ENCODE measurements around the gene CERT1.

CERT1 gene

DNA sequence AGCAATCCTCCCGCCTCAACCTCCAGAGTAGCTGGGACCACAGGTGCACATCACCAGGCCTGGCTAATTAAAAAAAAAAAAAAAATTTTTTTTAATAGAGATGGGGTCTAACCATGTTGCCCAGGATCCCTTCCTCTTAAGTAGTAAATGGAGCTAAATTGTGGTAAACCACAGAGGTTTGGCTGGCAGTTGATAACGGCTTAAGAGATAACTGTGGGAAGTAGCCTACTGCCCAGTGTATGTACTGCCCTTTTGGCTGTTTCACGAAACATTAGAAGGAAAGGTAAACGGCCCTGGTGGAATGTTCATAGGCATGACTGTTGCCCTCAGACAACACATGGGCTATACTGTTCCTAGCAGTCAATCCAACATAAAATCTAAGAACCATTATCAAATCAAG is 130.0 kb downstream of the CERT1 start:
- no peak for DNase-seq

DNA sequence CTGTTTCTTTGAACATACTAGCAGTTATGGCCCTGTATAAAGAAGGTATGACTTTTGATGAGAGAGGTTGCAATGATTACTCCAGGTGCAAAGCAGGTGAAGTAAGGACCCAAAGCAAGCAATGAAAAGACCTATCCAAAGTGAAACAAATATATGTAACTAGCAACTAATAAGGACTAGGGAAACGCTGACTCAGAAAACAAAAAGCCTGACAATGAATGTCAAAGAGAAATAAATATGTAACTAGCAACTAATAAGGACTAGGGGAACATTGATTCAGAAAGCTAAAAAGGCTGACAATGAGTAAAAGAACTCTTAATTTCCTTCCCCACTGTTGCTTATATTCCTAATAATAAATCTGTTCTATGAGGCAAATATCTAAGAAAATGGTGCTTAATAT is 131.3 kb downstream of the CERT1 start:
- DNase-seq = no peak

DNA sequence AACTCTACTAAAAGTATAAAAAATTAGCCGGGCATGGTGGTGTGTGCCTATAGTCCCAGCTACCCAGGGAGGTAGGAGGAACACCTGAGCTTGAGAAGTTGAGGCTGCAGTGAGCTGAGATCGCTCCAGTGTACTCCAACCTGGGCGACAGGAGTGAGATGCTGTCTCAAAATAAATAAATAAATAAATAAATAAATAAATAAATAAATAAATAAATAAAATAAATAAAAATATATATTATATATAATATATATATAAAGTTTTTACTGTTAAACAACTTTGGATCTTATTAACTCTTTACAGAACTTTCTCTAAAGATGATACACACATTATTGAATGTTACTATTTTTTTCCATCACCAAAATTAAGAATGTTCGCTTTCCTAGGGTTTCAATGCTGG is 136.0 kb downstream of the CERT1 start:
- DNase-seq = no peak

DNA sequence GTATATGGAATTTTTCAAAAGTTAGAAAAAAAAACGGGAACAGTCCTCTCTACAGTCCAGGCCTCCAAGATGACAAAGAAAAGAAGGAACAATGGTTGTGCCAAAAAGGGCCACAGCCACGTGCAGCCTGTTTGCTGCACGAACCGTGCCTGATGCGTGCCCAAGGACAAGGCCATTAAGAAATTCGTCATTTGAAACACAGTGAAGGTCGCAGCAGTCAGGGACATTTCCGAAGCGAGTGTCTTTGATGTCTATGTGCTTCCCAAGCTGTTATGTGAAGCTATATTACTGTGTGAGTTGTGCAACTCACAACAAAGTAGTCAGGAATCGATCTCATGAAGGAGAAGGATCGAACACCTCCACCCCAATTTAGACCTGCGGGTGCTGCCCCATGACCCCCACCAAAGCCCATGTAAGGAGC is 137.0 kb downstream of the CERT1 start:
- no peak for DNase-seq

DNA sequence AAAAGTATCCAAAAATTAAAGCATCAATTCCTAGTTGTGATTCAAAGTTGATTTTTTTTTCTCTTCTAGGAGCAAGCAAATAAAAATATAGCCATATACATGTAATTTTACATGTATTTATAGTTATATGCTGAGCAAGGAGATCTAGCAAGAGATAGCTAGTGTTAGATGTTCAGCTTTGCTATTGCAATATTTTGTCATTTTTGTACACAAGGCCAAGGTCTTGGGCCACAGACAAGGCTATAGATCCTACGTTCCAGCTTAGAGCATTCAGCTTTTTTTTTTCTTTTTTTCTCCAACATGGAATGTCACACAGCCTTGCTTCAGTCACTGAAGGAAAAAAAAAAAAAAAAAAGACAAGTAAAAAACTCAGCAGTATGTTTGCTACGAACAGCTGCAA is 137.6 kb downstream of the CERT1 start:
- no peak for DNase-seq

DNA sequence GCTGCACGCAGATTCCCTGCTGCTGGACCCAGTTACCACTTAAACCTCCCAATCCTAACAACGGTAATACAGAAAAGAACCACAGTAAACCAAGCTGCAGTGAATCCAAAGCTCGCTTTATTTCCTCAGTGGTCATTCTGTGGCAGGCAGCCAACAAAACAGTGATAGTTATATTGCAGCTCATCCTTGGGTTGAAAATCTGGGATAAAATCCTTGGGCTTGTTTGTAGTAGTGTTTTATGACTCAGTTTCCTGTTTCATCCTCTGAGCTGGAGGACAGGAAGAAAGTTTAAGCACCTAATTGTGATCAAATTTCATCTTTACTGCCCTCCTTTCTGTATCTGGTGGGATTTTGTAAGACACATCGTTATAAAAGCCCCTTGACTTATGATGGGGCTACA is 143.0 kb downstream of the CERT1 start:
- DNase-seq = no peak

DNA sequence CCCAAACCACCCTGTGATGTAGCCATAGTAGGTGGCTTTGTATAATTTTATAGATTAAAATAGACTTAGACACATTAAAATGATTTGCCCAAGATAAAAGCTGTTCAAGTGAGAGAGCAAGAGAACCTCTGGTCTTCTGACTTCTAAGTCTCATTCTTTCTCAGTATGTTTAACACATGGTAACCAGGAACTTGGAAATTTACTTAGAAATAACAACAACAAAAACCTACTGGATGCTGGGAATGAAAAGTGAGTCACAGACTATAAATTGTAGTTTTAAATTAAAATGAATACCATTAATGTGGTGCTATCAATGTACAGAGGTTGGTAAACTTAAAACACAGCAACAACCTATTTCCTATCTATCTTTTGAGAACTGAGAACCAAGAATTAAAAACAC is 144.0 kb downstream of the CERT1 start:
- DNase-seq = no peak

DNA sequence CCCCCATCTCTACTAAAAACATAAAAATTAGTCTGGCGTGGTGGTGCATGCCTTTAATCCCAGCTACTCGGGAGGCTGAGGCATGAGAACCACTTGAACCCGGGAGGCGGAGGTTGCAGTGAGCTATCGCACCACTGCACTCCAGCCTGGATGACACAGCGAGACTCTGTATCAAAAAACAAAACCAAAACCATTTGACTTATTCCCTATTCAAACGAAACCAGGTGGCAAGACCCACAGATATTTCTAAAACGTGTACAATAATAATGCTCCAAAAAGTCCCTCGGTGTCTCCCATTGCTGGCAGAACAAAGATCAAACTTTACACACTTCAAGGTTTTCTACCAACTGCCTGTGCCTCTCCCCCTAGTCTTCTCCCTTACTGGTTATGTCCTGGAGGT is 144.6 kb downstream of the CERT1 start:
- no peak for DNase-seq

DNA sequence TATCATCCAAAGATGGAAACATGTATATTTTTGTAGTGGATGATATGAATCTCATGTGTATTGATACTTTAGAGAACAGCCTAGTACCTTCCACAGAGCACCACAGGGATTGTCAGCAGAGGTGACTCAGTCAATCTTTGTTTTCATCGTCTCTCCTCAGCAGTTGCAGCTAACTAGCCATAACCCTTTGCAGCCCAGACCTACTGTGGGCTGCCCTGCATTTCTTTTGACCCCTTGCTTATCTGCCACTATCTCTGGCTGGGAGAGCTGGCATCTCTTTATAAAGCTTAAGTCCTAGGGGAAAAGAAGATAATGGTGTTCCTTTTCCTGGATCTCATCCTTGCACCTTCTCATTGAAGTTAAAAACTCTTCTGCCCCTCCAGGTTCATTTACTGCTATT is 145.7 kb downstream of the CERT1 start:
- DNase-seq = no peak

DNA sequence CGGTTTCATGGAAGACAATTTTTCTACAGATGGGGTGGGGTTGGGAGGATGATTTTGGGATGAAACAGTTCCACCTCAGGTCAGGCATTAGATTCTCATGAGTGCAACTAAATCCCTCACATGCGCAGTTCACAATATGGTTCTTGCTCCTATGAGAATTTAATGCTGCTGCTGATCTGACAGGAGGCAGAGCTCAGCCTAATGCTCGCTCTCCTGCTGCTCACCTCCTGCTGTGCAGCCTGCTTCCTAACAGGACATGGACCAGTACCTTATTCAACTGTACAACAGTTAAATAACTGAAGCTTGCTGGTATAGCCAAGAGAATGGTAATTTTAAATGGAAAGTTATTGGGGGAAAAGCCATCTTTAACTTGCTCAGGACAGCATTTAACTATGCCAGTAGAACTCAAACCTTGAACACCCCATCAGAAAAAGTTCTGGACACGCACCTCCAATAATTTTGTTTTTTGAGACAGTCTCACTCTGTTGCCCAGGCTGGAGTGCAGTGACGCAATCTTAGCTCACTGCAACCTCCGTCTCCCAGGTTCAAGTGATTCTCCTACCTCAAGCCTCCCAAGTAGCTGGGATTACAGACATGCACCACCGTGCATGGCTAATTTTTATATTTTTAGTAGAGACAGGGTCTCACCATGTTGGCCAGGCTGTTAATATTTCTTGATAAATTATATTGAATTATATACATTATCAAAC is 146.7 kb downstream of the CERT1 start:
- no peak for DNase-seq

DNA sequence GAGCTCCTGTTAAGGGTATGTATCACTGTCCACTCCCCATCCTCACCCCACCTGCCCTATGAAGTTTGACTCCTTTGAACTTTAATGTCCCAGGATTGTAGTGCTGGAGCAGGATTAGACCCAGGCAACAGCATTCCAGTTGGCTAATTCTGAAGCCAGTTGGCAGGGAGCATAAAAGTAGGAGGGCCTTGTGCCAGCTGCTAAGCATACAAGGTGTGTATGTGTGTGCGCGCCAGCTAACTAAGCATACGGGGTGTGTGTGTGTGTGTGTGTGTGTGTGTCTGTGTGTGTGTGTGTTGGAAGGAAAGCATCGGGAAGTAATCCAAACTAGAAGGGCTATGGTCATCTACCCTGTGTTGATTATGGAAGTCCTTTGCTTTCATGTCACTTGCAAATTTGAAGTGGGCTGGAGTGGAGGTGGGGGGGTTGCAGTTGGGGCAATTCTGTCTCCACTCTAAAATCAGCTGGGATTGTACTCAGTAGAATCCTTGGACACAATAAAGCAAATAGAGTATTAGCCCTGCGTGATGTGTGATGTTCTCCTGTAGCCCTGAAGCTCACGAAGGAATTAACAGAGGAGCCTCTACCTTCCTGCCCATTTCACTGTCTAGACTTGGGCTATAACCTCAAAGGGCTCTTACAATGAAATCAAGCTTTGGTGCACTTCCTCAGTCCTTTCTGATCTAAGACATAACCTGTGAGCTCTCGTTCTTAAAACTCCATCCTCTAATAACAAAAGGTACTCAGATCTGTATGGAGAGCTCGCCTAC is 147.5 kb downstream of the CERT1 start:
- DNase-seq = no peak

DNA sequence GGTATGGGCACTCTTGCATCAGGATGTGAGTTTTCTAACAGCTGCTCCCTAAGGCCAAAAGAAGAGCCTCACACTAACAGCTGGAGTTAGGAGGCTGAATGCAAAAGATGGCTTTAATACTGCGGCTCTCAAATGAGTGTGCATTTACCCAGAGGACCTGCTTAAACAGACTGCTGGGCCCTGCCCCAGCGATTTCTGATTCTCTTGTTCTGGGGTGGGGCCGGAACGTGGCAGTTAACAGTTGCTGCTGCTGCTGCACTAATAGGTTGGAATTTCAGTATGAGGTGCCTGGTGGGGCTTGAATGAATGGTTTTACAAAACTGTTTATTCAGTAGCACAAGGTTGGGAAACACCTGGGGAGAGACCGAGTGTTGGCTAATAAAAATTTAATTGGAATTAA is 148.3 kb downstream of the CERT1 start:
- DNase-seq = no peak

DNA sequence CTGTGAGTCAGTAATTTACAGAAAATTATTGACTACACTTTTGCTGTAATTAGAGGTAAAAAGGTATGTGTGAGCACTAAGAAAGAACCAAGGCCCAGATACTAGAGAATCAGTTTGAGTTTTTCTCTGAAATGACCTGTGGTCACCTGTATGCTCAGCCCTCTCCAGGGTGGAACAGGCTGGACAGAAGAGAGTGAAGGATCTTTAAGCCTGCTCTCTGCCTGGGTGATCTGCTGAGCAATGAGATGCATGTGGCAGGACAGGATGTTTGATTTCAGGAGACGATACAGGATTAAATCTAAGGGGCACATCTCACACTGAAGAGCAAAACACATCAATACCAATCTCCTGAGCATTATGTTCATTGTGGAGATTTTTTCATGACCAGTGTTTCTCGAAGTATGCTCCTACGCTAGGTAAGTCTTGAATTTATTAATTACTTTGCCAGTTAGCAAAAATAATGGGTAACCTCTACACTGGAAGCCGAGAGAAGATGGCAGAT is 148.9 kb downstream of the CERT1 start:
- DNase-seq = no peak

DNA sequence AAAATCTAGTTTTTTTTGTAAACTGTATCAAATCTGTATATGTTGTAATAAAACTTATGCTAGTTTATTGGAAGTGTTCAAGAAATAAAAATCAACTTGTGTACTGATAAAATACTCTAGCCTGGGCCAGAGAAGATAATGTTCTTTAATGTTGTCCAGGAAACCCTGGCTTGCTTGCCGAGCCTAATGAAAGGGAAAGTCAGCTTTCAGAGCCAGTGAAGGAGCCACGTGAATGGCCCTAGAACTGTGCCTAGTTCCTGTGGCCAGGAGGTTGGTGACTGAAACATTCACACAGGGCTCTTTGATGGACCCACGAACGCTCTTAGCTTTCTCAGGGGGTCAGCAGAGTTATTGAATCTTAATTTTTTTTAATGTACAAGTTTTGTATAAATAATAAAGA is 150.1 kb downstream of the CERT1 start:
- no peak for DNase-seq

DNA sequence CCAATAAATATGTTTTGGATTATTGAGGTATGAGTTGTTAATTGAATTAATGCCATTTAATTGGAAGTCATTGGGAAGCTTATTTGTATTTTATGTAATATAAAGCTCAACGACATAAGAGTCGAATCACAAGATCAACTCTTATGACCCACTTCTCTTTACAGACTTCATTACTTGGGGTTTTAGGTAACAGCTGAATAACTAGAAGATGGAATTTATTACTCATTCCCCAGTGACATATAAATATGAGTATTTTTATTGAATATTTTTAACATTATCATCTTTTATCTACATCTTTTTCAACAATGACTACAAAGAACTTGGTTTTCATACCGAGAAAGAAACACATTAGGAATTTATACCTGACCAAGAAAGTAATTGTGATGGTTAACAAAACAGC is 153.3 kb downstream of the CERT1 start:
- DNase-seq = no peak

DNA sequence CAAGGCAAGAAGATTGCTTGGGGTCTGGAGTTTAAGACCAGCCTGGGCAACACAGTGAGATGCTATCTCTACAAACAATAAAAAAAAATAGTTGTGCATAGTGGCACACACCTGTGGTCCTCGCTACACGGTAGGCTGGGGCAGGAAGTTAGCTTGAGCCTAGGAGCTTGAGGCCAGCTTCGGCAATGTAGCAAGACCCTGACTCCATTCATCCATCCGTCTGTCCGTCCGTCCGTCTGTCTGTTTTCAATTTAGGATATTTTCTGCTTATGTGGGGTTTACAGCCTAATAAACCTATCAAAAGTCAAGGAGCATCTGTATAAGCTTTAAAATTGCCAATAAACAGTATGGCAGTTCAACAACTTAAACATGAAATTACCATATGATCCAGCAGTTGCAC is 154.7 kb downstream of the CERT1 start:
- no peak for DNase-seq

DNA sequence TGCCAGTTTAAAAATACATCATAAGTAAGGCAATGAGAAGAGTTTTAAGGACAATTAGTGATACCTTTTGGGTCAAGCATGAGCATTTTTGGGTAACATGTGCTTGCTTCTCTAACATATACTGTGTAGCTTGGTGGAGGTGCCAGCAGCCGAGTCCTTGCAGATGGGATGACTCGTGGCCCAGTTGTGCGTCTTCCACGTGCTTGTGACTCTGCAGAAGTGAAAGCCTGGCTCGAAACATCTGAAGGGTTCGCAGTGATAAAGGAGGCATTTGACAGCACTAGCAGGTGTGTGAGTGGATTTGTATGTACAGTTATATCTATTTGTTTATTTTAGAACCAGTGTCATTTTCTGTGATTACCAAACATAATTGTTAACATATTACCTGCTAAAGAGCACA is 156.2 kb downstream of the CERT1 start:
- DNase-seq = no peak

DNA sequence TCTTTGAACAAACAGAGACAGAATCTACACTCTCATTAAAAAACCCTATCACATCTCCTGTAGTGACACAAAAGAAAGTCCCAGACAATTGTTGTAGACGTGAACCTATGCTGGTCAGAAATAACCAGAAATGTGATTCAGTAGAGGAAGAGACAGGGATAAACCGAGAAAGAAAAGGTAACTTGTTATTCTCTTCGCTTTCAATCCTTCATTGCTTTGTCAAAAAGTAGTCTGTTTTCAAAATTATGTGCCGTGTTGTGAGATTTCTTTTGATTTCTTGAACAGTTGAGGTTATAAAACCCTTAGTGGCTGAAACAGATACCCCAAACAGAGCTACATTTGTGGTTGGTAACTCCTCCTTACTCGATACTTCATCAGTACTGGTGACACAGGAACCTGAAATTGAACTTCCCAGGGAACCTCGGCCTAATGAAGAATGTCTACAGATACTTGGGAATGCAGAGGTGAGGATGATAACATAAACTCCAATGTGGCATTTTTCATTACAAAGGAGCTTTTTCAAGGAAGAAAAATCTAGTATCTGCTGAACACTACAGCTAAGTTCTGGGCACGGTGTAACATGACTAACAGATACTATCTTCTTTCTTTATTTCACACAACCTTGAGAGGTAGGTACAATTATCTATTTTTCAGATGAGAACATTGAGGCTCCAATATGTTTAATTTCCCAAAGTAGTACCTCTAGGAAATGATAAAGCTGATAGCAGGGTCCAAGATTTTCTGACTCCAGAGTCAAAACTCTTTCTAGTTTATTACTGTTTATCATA is 160.1 kb downstream of the CERT1 start:
- DNase-seq = no peak

DNA sequence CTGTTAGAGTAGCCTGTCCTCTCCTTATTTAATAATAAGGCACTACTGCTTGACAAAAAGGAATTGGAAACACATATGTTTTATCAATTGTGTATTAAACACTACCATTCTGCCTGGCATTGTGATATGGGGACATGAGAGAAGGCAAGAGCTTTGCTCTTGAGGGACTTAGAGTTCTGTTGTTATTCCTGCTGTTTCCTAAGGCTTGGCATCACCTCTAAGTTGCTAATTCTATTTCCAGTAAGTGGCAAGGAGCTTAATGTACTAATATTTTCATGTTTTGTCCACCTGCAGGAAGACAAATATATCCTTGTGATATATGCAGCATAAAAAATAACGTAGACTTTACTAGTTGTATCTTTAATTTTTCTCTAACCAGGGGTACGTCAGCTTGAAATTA is 161.8 kb downstream of the CERT1 start:
- no peak for DNase-seq

DNA sequence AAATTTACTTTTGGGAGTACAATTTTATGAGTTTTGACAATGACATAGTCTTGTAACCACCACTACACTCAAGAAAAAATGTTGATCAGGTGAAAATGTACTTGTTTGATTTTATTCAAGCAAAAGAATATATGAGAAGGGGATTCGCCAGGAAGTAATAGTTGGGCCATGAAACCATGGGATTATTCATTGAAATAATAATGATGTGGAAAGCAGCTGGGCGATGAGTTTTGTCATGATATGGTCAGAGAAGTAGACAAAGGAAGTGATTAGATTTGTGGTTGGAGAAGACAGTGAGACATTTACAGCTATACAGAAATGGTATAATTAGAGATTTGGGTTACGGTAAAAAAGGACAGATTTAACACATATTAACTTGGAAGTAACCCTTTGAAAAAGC is 163.2 kb downstream of the CERT1 start:
- DNase-seq = no peak

DNA sequence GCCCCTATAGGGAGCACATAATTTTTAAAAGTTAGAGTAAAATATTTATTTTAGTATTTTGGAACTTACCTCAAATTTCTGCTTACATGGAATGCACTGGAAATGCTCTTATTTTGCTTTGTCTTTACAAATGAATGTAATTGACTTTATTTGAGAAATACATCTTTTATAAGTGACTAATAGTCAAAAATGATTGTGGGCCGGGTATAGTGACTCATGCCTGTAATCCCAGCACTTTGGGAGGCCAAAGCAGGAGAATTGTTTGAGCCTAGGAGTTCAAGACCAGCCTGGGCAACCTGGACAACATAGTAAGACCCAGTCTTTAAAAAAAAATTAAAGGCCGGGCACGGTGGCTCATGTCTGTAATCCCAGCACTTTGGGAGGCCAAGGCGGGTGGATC is 168.6 kb downstream of the CERT1 start:
- no peak for DNase-seq

DNA sequence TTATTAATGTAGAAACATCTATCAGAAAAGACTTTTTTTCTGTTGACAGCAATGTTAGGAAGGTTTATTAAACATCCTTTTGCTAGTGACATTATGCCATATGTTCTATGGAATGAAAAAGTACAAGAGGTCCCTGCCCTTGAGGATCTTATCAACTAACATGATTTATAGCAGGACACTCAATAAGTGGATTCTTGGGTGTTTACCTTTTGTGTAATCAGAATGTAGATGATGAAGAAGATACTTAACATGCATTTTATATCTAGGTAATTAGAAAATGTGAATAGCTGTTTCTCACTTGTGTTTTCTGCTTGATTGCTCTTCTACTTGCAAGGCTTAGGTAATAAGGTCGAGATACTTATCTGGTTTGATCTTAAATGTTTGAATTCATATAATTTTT is 169.5 kb downstream of the CERT1 start:
- DNase-seq = no peak

DNA sequence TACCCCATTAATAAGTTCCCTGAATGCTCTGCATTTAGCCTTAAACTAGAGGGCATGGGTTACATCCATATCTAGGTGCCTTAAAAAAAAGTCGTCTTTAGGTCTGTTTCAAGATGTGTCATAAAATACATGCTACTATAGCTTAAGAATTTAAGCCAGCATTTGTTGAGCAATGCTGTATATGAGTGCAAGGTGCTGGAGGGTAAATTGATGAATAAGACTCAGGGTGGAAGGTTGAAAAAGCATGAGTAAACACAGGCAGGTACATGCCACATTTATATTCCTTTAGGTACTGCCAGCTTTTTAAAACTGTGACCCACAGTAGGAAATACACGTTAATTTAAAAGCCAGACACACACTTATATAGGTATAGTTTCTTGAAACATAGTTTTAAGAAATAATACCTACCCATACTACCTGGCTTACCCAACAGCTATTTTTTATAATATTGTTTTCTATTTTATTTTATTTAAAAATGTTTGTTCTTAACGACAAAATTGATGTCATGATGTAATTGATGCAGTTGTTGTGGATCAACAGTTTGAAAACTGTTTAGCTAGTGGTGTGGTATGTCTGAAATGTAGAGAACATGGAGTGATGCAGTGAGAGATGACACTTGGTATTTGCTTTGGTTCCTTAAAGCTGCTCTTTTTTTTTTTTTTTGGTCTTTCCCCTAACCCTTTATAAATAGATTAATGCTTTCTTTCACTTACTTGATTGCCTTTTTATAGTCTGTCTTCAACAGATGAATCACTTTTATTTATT is 170.5 kb downstream of the CERT1 start:
- no peak for DNase-seq
